Ureter (tissue), 1 donor: Measurements from ENCODE around the gene FAM204A. TPM values are rescaled to one million over a fixed set of nuclear protein-coding genes. Genes with fewer than 3 reads are reported as not detected.

ENCODE experiments used
- DNase-seq: peaks from one replicate; pipeline ENCODE4 v3.0.0-alpha.2; 2020; ENCODE audit warnings: low spot score
- total RNA-seq: library from RNA; stranded (reverse); gene quantifications from one replicate; pipeline ENCODE4 v1.2.4, GENCODE V29; 2023
- donor health status: DM: yes; HTN: yes; CAD: no.

Gene FAM204A
- total RNA-seq, 1 donor from 2014 or later, result 69.6 TPM

DNA sequence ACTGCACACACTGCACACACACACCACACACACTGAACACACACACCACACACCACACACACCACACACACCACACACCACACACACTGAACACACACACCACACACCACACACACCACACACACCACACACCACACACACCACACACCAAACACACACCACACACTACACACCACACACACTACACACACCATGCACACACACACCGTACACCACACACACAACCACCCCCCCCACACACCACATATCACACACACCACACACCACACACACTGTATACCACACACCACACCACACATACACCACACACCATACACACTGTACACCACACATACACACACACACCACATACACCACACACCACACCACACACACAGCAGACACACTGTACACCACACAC, 59.5 kb downstream of the FAM204A start:
- DNase-seq, result no peak

- DNase-seq, result no peak
Measured at GRCh38 chr10:118278649-118279048, 63.5 kb downstream of the FAM204A start.

DNA sequence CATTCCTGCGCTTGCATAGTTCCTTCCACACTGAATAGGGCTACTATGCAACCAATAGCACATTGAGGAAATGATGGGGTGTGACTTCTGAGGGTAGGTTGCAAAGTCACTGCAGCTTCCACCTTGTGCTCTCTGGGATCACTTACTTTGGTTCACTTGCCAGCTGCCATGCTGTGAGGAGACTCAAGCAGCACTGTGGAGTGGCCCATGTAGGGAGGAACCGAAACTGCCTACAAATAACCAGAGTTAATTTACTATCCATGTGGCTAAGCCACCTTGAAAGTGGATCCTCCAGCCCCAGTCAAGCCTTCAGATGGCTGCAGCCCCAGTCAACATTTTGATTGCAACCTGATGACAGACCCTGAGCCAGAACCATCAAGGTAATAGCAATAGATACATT, 64.3 kb downstream of the FAM204A start:
- DNase-seq, result no peak

- no peak for DNase-seq
Measured at GRCh38 chr10:118276727-118277126, 65.4 kb downstream of the FAM204A start.

GRCh38 chr10:118276204-118276603, 65.9 kb downstream of the FAM204A start:
- DNase-seq, result peak; percentile 52

- DNase-seq, result no peak
Measured at GRCh38 chr10:118273662-118274061, 68.5 kb downstream of the FAM204A start.

DNA sequence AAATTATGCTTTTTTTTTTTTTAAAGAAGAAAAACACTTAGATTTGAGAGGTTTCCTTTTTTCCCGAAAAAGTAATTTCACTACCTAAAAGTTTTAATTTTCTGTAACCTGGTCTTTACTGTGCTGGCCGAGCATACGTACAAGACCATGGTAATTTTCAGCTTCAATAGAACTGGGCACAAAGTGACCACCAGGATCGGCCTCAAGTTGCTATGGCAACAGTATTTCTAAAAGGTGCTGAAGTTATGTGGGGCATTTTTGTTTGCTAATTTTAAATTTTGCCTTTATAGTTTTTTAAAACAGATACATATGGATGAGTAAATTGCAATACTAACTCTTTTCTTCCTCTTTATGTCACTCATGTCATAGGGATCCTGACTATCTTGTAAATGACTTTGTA, 69.4 kb downstream of the FAM204A start:
- no peak for DNase-seq

- DNase-seq, result no peak
Measured at GRCh38 chr10:118272149-118272721, 69.9 kb downstream of the FAM204A start.

DNA sequence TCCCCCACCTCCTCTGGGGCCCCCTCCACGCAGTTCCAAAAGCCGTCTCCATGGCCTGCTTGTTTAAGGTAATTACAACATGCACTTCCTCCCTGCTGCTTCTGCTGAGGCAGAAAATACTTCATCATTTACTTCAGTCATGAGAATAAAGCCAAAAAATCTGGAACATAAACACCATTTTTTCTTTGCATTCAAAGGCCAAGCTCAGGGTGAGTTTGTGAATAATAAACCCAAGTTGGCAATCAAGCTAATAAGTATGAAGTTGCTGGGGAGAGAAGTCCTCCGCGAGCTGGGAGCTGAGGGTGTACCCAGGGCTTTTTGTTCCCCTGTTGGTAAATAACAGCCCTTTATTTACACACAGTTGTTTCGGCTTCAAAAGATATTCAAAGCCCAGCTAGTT, 70.5 kb downstream of the FAM204A start:
- DNase-seq, result no peak

- DNase-seq, result no peak
Measured at GRCh38 chr10:118266098-118266748, 75.9 kb downstream of the FAM204A start.

GRCh38 chr10:118264838-118265470, 77.2 kb downstream of the FAM204A start:
- no peak for DNase-seq

GRCh38 chr10:118264252-118264651, 77.9 kb downstream of the FAM204A start:
- DNase-seq, result no peak

DNA sequence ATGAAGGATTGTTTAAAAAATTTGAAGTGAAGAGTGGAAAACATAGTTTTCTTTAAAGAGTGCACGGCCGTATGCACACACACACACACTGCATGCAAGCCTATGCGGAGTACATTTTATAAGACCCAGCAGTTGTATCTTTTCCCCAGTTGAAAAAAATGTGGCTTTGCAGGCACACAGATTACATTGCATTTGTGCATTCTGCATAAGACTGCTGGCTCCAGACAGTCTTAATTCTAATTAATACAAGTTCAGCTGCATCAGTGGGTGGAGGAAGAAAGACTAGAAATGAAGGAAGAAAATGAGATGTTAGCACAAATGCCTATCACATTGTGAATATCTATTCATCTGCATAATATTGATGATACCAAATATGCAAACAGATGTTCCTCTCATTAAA, 79.6 kb downstream of the FAM204A start:
- no peak for DNase-seq

- DNase-seq, result peak; percentile 57
Measured at GRCh38 chr10:118259288-118259906, 82.7 kb downstream of the FAM204A start.

DNA sequence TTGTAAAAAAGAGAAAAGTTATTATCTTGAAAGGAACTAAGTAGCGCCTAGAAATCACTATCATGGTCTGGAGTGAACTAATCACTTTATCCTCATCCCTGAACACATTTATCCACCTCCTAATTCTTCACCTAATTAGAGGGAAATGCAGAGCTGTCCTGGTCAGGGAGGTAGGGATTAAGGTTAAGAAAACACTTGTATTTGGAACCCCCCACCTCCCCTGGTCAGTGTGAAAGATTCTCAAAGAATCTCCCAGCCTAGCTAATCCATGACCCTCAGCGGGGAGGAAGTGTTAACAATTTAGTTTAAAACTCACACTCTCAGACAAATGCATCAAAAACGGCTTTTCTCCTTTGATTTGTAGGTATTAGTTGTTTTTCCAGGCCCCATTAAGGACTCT, 83.8 kb downstream of the FAM204A start:
- no peak for DNase-seq

- DNase-seq, result no peak
Measured at GRCh38 chr10:118256825-118257570, 85.1 kb downstream of the FAM204A start.

GRCh38 chr10:118256209-118256608, 85.9 kb downstream of the FAM204A start:
- no peak for DNase-seq

- no peak for DNase-seq
Measured at GRCh38 chr10:118255355-118255754, 86.8 kb downstream of the FAM204A start.

DNA sequence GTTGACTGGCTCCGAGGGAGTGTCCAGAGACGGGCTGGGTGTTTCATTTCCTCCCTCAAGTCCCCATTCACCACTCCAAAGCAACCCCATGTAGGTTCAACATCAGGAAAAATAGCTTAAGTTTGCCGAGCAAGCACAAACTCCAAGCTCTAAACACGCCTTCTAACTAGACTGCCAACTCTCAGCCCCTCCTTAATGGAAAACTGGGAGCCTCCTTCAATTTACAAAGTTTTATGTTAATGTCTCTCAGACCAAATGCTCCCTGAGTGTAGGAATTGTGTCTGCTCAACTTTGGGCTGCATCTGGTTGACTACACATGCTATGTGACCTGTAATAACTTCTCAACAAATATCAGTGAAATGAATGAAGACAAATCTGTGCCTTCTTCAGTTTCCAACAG, 87.5 kb downstream of the FAM204A start:
- DNase-seq, result no peak

DNA sequence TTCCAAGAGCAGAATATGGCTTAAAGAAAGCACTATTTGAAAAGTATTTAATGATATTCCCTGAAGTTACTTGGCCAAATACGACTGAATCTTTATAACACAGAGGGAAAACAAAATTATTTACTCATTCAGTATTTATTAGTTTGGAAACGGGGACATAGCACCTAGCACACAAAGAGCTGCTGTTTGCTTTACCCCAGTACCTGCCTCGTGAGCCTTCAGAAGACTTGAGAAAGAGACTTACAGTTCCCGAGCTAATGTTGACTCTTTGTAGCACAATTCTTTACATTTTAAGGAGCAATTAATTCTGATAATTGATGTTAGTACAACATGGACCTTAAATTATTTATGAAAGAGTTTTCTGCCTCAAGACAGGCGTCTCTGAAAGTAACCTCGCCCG, 88.7 kb downstream of the FAM204A start:
- DNase-seq, result no peak

- no peak for DNase-seq
Measured at GRCh38 chr10:118251791-118252190, 90.3 kb downstream of the FAM204A start.

DNA sequence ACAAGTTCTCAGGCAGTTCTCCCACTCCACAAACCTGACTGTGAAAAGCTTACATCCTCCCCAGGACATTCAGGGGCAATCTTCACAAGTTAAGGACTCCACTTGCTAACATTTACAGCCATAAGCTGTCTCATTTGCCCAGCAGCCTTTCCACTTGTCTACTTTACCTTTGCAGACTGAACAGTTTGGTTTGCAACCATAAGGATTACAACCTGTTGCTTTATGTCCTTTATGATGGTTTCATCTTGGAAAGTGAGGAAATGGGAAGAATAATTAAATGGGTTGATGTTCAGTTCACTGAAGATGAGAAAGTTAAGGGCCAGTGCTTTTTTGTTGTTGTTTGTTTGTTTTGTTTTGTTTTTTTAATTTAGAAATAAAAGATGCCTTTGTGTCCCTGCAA, 92.4 kb downstream of the FAM204A start:
- DNase-seq, result no peak
